SK-N-MC (cell line): ENCODE results near the gene ZBTB20.

Experiments used
- DNase-seq: peaks from one replicate; pipeline ENCODE4 v3.0.0-alpha.2; 2011; ENCODE audit warnings: low read depth, low spot score
- H3K27ac ChIP-seq: fragments of 200-600 bp; sonication (generic); 2 replicates; pipeline ENCODE4 v1.5.1; 2016; ENCODE audit warnings: mixed run types
- H3K36me3 ChIP-seq: fragments of 200-600 bp; sonication (generic); 2 replicates; pipeline ENCODE4 v1.6.1; 2017; ENCODE audit warnings: antibody characterized with exemption, low read length, mixed read lengths; ENCODE audit not compliant: insufficient read depth
- H3K4me3 ChIP-seq: fragments of 200-600 bp; sonication (generic); 2 replicates; pipeline ENCODE4 v1.5.1; 2016
- H3K9ac ChIP-seq: fragments of 200-600 bp; sonication (generic); 2 replicates; pipeline ENCODE4 v1.8.0; 2017; ENCODE audit warnings: mixed run types, mixed read lengths; ENCODE audit not compliant: insufficient read length
- H3K9me3 ChIP-seq: fragments of 200-600 bp; sonication (generic); 2 replicates; pipeline ENCODE4 v1.6.1; 2017; ENCODE audit warnings: low read depth, mild to moderate bottlenecking, antibody characterized with exemption, low read length, moderate library complexity, mixed read lengths
- EZH2 ChIP-seq: fragments of 200-600 bp; sonication (generic); IDR thresholded peaks from one replicate; pipeline ENCODE4 v1.6.1; 2017; ENCODE audit warnings: antibody characterized with exemption
- FOXP2 ChIP-seq: optimal IDR thresholded peaks from 2 replicates; pipeline ENCODE3; 2011; ENCODE audit warnings: mild to moderate bottlenecking, moderate library complexity; ENCODE audit not compliant: insufficient read depth; ENCODE audit errors: extremely low read length, control extremely low read depth
- POLR2AphosphoS5 ChIP-seq: IDR thresholded peaks from 2 replicates; pipeline ENCODE4 v1.6.1; 2012; ENCODE audit warnings: mild to moderate bottlenecking, low read depth, low read length, borderline replicate concordance

The ZBTB20 gene

GRCh38 chr3:114590309-114591047, 556.6 kb downstream of the ZBTB20 start:
- TF ChIP-seq FOXP2 (no peak), EZH2 (no peak), POLR2AphosphoS5 (no peak)
- H3K9ac ChIP-seq = no peak overlapping the region
- DNase-seq = no peak
- no peak overlapping the region for H3K27ac ChIP-seq
- H3K9me3 ChIP-seq = no peaks in the 10 kb centered on the region
- no peaks in the 10 kb centered on the region for H3K36me3 ChIP-seq
- H3K4me3 ChIP-seq = no peak overlapping the region

GRCh38 chr3:114587986-114588385, 559.1 kb downstream of the ZBTB20 start:
- no peak overlapping the region for H3K4me3 ChIP-seq
- TF ChIP-seq FOXP2 (no peak), EZH2 (no peak), POLR2AphosphoS5 (no peak)
- H3K27ac ChIP-seq = no peak overlapping the region
- no peak overlapping the region for H3K9ac ChIP-seq
- no peaks in the 10 kb centered on the region for H3K36me3 ChIP-seq
- no peaks in the 10 kb centered on the region for H3K9me3 ChIP-seq
- no peak for DNase-seq

- H3K36me3 ChIP-seq = no peaks in the 10 kb centered on the region
- H3K27ac ChIP-seq = no peak overlapping the region
- H3K9ac ChIP-seq = no peak overlapping the region
- H3K9me3 ChIP-seq = no peaks in the 10 kb centered on the region
- no peak for TF ChIP-seq EZH2
- DNase-seq = no peak
- H3K4me3 ChIP-seq = no peak overlapping the region
Observed at GRCh38 chr3:114586119-114586518, 561.0 kb downstream of the ZBTB20 start.

GRCh38 chr3:114585687-114586086, 561.4 kb downstream of the ZBTB20 start:
- H3K27ac ChIP-seq = no peak overlapping the region
- no peak overlapping the region for H3K4me3 ChIP-seq
- TF ChIP-seq EZH2 (no peak), POLR2AphosphoS5 (no peak), FOXP2 (no peak)

GRCh38 chr3:114584734-114585371, 562.2 kb downstream of the ZBTB20 start:
- no peak for TF ChIP-seq FOXP2
- no peak for TF ChIP-seq POLR2AphosphoS5
- no peak for TF ChIP-seq EZH2
- no peak overlapping the region for H3K4me3 ChIP-seq
- no peak overlapping the region for H3K9ac ChIP-seq
- H3K27ac ChIP-seq = no peak overlapping the region
- DNase-seq = no peak
- no peaks in the 10 kb centered on the region for H3K9me3 ChIP-seq
- H3K36me3 ChIP-seq = no peaks in the 10 kb centered on the region

More at GRCh38 chr3:114585687-114586086, 561.4 kb downstream of the ZBTB20 start:
- H3K9me3 ChIP-seq = no peaks in the 10 kb centered on the region
- DNase-seq = no peak
- H3K9ac ChIP-seq = no peak overlapping the region
- H3K36me3 ChIP-seq = no peaks in the 10 kb centered on the region

- DNase-seq = no peak
- no peak overlapping the region for H3K4me3 ChIP-seq
- TF ChIP-seq EZH2 (no peak), FOXP2 (no peak), POLR2AphosphoS5 (no peak)
- H3K27ac ChIP-seq = no peak overlapping the region
- H3K9ac ChIP-seq = no peak overlapping the region
- no peaks in the 10 kb centered on the region for H3K9me3 ChIP-seq
- no peaks in the 10 kb centered on the region for H3K36me3 ChIP-seq
Observed at GRCh38 chr3:114582929-114583328, 564.2 kb downstream of the ZBTB20 start.

- no peak overlapping the region for H3K9ac ChIP-seq
- no peaks in the 10 kb centered on the region for H3K9me3 ChIP-seq
- H3K27ac ChIP-seq = no peak overlapping the region
- H3K36me3 ChIP-seq = no peaks in the 10 kb centered on the region
- H3K4me3 ChIP-seq = no peak overlapping the region
- DNase-seq = no peak
- no peak for TF ChIP-seq POLR2AphosphoS5
- no peak for TF ChIP-seq EZH2
- TF ChIP-seq FOXP2 = no peak
Observed at GRCh38 chr3:114572364-114573062, 574.6 kb downstream of the ZBTB20 start.

- Histone ChIP-seq H3K9me3 (no peaks in the 10 kb centered on the region), H3K4me3 (no peak overlapping the region), H3K27ac (no peak overlapping the region), H3K36me3 (no peaks in the 10 kb centered on the region), H3K9ac (no peak overlapping the region)
- no peak for TF ChIP-seq POLR2AphosphoS5
- TF ChIP-seq EZH2 = no peak
- no peak for TF ChIP-seq FOXP2
- no peak for DNase-seq
Observed at GRCh38 chr3:114571363-114571762, 575.7 kb downstream of the ZBTB20 start.

- no peak overlapping the region for H3K4me3 ChIP-seq
- no peak overlapping the region for H3K27ac ChIP-seq
- H3K9me3 ChIP-seq = no peaks in the 10 kb centered on the region
- H3K36me3 ChIP-seq = no peaks in the 10 kb centered on the region
- no peak for TF ChIP-seq FOXP2
- TF ChIP-seq EZH2 = no peak
- no peak for TF ChIP-seq POLR2AphosphoS5
- H3K9ac ChIP-seq = no peak overlapping the region
- no peak for DNase-seq
Observed at GRCh38 chr3:114569186-114569585, 577.9 kb downstream of the ZBTB20 start.
